ENCODE data around the gene FMN2. TPM values are rescaled to one million over a fixed set of nuclear protein-coding genes. Genes with fewer than 3 reads are reported as not detected.

FMN2 gene
- total and polyA plus RNA-seq, 3 donors from 2014 or later, result 3.8 to 8.3 (median 4.3) TPM

GRCh38 chr1:240104672-240105071, 13.0 kb downstream of the FMN2 start:
- no peak overlapping the region for H3K27ac ChIP-seq
- intact Hi-C loops (cut with DNase I; ENCODE audit: low total_unique reads), result no loop called here
- no peaks in the 10 kb centered on the region for H3K4me1 ChIP-seq
- no peak for TF ChIP-seq POLR2A (IDR thresholded peaks at IDR 0.05)
- TF ChIP-seq, protein P1, sequence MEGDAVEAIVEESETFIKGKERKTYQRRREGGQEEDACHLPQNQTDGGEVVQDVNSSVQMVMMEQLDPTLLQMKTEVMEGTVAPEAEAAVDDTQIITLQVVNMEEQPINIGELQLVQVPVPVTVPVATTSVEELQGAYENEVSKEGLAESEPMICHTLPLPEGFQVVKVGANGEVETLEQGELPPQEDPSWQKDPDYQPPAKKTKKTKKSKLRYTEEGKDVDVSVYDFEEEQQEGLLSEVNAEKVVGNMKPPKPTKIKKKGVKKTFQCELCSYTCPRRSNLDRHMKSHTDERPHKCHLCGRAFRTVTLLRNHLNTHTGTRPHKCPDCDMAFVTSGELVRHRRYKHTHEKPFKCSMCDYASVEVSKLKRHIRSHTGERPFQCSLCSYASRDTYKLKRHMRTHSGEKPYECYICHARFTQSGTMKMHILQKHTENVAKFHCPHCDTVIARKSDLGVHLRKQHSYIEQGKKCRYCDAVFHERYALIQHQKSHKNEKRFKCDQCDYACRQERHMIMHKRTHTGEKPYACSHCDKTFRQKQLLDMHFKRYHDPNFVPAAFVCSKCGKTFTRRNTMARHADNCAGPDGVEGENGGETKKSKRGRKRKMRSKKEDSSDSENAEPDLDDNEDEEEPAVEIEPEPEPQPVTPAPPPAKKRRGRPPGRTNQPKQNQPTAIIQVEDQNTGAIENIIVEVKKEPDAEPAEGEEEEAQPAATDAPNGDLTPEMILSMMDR (IDR thresholded peaks at IDR 0.05), result no peak
- H3K9me3 ChIP-seq, result no peaks in the 10 kb centered on the region
- H3K4me3 ChIP-seq, result no peak overlapping the region
- no peak for DNase-seq
- no peaks in the 10 kb centered on the region for H3K27me3 ChIP-seq
- 64 to 78% methylated on average over 2 of the region's 2 CpGs for WGBS, 2 donors
- no peaks in the 10 kb centered on the region for H3K36me3 ChIP-seq (ENCODE audit: low read depth, missing control alignments)

DNA sequence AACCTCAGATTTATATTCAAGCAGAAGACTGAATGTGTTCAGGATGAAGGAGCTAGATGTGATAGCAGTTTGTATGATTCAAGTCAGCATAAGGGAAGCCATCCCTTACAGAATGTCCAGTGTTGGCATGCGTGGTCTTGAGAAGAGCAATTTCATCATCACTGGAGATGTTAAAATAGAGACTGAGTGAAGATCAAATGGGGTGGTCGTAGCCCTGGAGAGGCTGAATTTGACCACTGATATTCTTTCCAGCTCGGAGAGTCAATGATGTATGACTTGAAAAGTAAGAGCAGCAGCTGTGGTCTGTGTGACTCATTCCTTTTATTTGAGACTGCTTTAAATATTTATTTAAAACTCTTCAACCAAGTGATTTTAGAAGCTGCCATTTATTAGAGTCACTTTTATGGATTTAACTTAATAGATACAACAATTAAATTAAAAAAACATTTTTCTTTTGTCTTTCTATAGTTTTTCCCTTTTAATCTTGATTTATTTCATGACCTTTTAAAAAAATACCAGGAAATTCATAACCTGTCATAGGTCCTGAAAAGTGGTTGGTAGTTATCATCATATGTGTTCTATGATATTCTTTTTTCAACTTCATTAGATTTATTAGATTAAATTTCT, 15.5 kb downstream of the FMN2 start:
- TF ChIP-seq, protein P1 (IDR thresholded peaks at IDR 0.05), result no peak
- TF ChIP-seq POLR2A (IDR thresholded peaks at IDR 0.05), result no peak
- 88 to 91% methylated on average over 3 of the region's 3 CpGs for WGBS, 2 donors
- no peak overlapping the region for H3K27ac ChIP-seq
- intact Hi-C loops (cut with DNase I; ENCODE audit: low total_unique reads), result no loop called here
- DNase-seq, result no peak
- H3K9me3 ChIP-seq, result no peaks in the 10 kb centered on the region
- H3K4me3 ChIP-seq, result no peak overlapping the region
- H3K36me3 ChIP-seq (ENCODE audit: low read depth, missing control alignments), result no peaks in the 10 kb centered on the region
- H3K4me1 ChIP-seq, result no peaks in the 10 kb centered on the region
- H3K27me3 ChIP-seq, result no peaks in the 10 kb centered on the region

GRCh38 chr1:240109130-240109529, 17.4 kb downstream of the FMN2 start:
- no peak overlapping the region for H3K27ac ChIP-seq
- no peaks in the 10 kb centered on the region for H3K36me3 ChIP-seq (ENCODE audit: low read depth, missing control alignments)
- 91% methylated on average over 2 of the region's 2 CpGs for WGBS, 2 donors
- H3K9me3 ChIP-seq, result no peaks in the 10 kb centered on the region
- no peak overlapping the region for H3K4me3 ChIP-seq
- TF ChIP-seq, protein P1 (IDR thresholded peaks at IDR 0.05), result no peak
- TF ChIP-seq POLR2A (IDR thresholded peaks at IDR 0.05), result no peak
- H3K4me1 ChIP-seq, result peaks cover 2% of the 10 kb centered on the region
- H3K27me3 ChIP-seq, result no peaks in the 10 kb centered on the region
- no peak for DNase-seq
- intact Hi-C loops (cut with DNase I; ENCODE audit: low total_unique reads), result no loop called here

- TF ChIP-seq, protein P1 (IDR thresholded peaks at IDR 0.05), result no peak
- no peak for TF ChIP-seq POLR2A (IDR thresholded peaks at IDR 0.05)
- Histone ChIP-seq H3K27me3 (no peaks in the 10 kb centered on the region), H3K36me3 (ENCODE audit: low read depth, missing control alignments) (no peaks in the 10 kb centered on the region), H3K4me3 (no peak overlapping the region), H3K9me3 (no peaks in the 10 kb centered on the region), H3K27ac (no peak overlapping the region), H3K4me1 (peaks cover 2% of the 10 kb centered on the region)
- intact Hi-C loops (cut with DNase I; ENCODE audit: low total_unique reads), result no loop called here
- no peak for DNase-seq
- WGBS, 2 donors, result 40 to 53% methylated on average over 5 of the region's 5 CpGs
Observed at GRCh38 chr1:240109920-240110636, 18.4 kb downstream of the FMN2 start.
